Measurements from ENCODE around the gene DDX20.

DNA sequence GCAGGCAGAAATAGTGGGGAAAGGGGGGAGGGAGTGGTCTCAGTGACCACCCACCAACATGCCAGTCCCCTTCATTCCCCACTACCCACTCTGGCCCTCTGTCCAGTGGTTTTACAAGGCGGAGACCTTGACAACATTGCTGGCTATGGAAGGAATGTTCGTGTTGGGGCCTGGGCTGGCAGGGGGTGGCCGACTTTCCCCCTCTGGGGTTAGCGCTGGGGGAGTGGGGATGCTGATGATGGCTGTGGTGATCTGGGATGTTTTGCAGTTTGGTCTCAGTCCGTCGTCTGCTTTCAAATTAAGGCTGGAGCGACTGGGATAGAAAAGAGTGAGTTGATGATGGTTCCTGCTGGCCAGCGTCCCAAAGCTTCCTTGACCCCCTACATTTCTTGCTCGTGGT lies 20.3 kb downstream of the DDX20 start:
- TF ChIP-seq, protein P1, sequence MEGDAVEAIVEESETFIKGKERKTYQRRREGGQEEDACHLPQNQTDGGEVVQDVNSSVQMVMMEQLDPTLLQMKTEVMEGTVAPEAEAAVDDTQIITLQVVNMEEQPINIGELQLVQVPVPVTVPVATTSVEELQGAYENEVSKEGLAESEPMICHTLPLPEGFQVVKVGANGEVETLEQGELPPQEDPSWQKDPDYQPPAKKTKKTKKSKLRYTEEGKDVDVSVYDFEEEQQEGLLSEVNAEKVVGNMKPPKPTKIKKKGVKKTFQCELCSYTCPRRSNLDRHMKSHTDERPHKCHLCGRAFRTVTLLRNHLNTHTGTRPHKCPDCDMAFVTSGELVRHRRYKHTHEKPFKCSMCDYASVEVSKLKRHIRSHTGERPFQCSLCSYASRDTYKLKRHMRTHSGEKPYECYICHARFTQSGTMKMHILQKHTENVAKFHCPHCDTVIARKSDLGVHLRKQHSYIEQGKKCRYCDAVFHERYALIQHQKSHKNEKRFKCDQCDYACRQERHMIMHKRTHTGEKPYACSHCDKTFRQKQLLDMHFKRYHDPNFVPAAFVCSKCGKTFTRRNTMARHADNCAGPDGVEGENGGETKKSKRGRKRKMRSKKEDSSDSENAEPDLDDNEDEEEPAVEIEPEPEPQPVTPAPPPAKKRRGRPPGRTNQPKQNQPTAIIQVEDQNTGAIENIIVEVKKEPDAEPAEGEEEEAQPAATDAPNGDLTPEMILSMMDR (IDR thresholded peaks at IDR 0.05) = no peak
- no peak for TF ChIP-seq POLR2A (IDR thresholded peaks at IDR 0.05)

All from thyroid gland (tissue), 4 donors.